ENCODE results near the gene MRFAP1. TPM values are rescaled to one million over a fixed set of nuclear protein-coding genes. Genes with fewer than 3 reads are reported as not detected.

Gene MRFAP1
- polyA plus RNA-seq, 1 donor from 2014 or later: 322 TPM

DNA sequence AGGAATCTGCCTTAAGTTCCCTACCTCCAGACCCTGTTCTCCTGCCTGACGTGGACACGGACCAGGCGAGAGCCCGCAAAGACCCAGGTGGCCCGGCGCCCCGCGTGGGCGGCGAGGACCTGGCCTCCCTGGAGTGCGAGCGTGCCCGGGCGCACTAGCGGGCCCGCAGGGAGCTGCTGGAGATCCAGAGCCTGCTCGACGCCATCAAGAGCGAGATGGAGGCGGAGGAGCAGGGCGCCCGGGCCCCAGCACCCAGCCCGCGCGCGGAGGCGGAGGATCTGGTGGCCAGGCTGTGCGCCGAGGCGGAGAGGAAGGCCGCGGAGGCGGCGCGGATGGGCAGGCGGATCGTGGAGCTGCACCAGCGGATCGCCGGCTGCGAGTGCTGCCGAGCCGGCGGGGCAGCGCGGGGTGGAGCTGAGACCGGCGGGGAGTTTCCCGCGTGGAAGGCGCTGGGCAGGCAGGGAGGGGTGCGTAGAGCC, 18.2 kb downstream of the MRFAP1 start:
- Histone ChIP-seq H4K20me1 (ENCODE audit: insufficient read depth) (no peaks in the 10 kb centered on the region), H3K36me3 (ENCODE audit: insufficient read depth, low read length) (no peaks in the 10 kb centered on the region), H3K27me3 (ENCODE audit: insufficient read depth, low read depth, low read length) (no peaks in the 10 kb centered on the region), H3K4me3 (ENCODE audit: low read length) (no peak overlapping the region), H2AFZ (ENCODE audit: low read depth, low read length) (no peak overlapping the region), H3K27ac (ENCODE audit: low read length) (no peak overlapping the region), H3K9me2 (ENCODE audit: insufficient read depth, low read length) (no peaks in the 10 kb centered on the region), H3F3A (ENCODE audit: insufficient read depth, low read length, poor library complexity, severe bottlenecking) (no peaks in the 10 kb centered on the region), H3K79me2 (replicated peaks; ENCODE audit: insufficient read depth, low read length) (no peaks in the 10 kb centered on the region), H3K4me2 (ENCODE audit: low read length) (no peak overlapping the region), H3K9me3 (ENCODE audit: low read length) (no peaks in the 10 kb centered on the region), H3K9ac (ENCODE audit: low read length) (no peak overlapping the region)
- TF ChIP-seq RAD21 (conservative IDR thresholded peaks at IDR 0.05) (no peak), SMC3 (conservative IDR thresholded peaks at IDR 0.05; ENCODE audit: poor library complexity) (no peak), POLR2AphosphoS5 (IDR thresholded peaks at IDR 0.05) (no peak), TAF1 (IDR thresholded peaks at IDR 0.05; ENCODE audit: low read depth) (no peak), MXI1 (conservative IDR thresholded peaks at IDR 0.05; ENCODE audit: poor library complexity, severe bottlenecking) (no peak), EP300 (conservative IDR thresholded peaks at IDR 0.05; ENCODE audit: poor library complexity, severe bottlenecking) (no peak), EZH2 (IDR thresholded peaks at IDR 0.05; ENCODE audit: borderline replicate concordance, insufficient read depth, low read length, poor library complexity, severe bottlenecking) (no peak)
- TF ChIP-seq, protein P1, sequence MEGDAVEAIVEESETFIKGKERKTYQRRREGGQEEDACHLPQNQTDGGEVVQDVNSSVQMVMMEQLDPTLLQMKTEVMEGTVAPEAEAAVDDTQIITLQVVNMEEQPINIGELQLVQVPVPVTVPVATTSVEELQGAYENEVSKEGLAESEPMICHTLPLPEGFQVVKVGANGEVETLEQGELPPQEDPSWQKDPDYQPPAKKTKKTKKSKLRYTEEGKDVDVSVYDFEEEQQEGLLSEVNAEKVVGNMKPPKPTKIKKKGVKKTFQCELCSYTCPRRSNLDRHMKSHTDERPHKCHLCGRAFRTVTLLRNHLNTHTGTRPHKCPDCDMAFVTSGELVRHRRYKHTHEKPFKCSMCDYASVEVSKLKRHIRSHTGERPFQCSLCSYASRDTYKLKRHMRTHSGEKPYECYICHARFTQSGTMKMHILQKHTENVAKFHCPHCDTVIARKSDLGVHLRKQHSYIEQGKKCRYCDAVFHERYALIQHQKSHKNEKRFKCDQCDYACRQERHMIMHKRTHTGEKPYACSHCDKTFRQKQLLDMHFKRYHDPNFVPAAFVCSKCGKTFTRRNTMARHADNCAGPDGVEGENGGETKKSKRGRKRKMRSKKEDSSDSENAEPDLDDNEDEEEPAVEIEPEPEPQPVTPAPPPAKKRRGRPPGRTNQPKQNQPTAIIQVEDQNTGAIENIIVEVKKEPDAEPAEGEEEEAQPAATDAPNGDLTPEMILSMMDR (IDR thresholded peaks at IDR 0.05; ENCODE audit: poor library complexity, severe bottlenecking): no peak
- TF ChIP-seq, protein P2, sequence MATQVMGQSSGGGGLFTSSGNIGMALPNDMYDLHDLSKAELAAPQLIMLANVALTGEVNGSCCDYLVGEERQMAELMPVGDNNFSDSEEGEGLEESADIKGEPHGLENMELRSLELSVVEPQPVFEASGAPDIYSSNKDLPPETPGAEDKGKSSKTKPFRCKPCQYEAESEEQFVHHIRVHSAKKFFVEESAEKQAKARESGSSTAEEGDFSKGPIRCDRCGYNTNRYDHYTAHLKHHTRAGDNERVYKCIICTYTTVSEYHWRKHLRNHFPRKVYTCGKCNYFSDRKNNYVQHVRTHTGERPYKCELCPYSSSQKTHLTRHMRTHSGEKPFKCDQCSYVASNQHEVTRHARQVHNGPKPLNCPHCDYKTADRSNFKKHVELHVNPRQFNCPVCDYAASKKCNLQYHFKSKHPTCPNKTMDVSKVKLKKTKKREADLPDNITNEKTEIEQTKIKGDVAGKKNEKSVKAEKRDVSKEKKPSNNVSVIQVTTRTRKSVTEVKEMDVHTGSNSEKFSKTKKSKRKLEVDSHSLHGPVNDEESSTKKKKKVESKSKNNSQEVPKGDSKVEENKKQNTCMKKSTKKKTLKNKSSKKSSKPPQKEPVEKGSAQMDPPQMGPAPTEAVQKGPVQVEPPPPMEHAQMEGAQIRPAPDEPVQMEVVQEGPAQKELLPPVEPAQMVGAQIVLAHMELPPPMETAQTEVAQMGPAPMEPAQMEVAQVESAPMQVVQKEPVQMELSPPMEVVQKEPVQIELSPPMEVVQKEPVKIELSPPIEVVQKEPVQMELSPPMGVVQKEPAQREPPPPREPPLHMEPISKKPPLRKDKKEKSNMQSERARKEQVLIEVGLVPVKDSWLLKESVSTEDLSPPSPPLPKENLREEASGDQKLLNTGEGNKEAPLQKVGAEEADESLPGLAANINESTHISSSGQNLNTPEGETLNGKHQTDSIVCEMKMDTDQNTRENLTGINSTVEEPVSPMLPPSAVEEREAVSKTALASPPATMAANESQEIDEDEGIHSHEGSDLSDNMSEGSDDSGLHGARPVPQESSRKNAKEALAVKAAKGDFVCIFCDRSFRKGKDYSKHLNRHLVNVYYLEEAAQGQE (IDR thresholded peaks at IDR 0.05; ENCODE audit: borderline replicate concordance): no peak

DNA sequence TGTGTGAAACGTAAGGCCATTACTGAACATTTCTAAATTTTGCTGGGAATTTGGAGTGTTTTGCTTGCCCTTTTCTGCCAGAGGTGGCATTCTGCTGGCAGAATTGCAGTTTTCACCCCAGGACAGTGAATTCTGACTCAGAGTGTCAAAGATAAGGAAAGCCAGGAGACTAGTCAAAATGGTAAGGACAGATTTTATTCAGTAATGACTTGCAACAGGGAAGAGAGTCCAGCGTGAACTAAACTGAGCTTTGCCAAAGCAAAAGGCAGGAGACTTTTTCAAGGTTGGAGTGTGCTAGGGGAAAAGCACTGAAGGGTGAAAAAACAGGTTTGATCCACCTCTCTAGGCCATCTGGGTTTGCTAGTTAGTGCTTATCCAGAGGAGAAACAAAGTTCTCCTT, 19.4 kb downstream of the MRFAP1 start:
- Histone ChIP-seq H3F3A (ENCODE audit: insufficient read depth, low read length, poor library complexity, severe bottlenecking) (no peaks in the 10 kb centered on the region), H3K9ac (ENCODE audit: low read length) (no peak overlapping the region), H2AFZ (ENCODE audit: low read depth, low read length) (no peak overlapping the region), H3K27ac (ENCODE audit: low read length) (no peak overlapping the region), H3K4me2 (ENCODE audit: low read length) (no peak overlapping the region), H3K9me2 (ENCODE audit: insufficient read depth, low read length) (no peaks in the 10 kb centered on the region), H3K27me3 (ENCODE audit: insufficient read depth, low read depth, low read length) (no peaks in the 10 kb centered on the region), H3K4me3 (ENCODE audit: low read length) (no peak overlapping the region), H4K20me1 (ENCODE audit: insufficient read depth) (no peaks in the 10 kb centered on the region), H3K36me3 (ENCODE audit: insufficient read depth, low read length) (no peaks in the 10 kb centered on the region), H3K79me2 (replicated peaks; ENCODE audit: insufficient read depth, low read length) (no peaks in the 10 kb centered on the region), H3K9me3 (ENCODE audit: low read length) (no peaks in the 10 kb centered on the region)
- TF ChIP-seq SMC3 (conservative IDR thresholded peaks at IDR 0.05; ENCODE audit: poor library complexity) (no peak), EP300 (conservative IDR thresholded peaks at IDR 0.05; ENCODE audit: poor library complexity, severe bottlenecking) (no peak), TAF1 (IDR thresholded peaks at IDR 0.05; ENCODE audit: low read depth) (no peak), POLR2AphosphoS5 (IDR thresholded peaks at IDR 0.05) (no peak), MXI1 (conservative IDR thresholded peaks at IDR 0.05; ENCODE audit: poor library complexity, severe bottlenecking) (no peak), EZH2 (IDR thresholded peaks at IDR 0.05; ENCODE audit: borderline replicate concordance, insufficient read depth, low read length, poor library complexity, severe bottlenecking) (no peak), RAD21 (conservative IDR thresholded peaks at IDR 0.05) (no peak)
- TF ChIP-seq, protein P2 (IDR thresholded peaks at IDR 0.05; ENCODE audit: borderline replicate concordance): no peak
- TF ChIP-seq, protein P1 (IDR thresholded peaks at IDR 0.05; ENCODE audit: poor library complexity, severe bottlenecking): no peak

All from neural cell (in vitro differentiated cells).